HepG2 (cell line): ENCODE results near the gene MYLK3. TPM values are rescaled to one million over a fixed set of nuclear protein-coding genes. Genes with fewer than 3 reads are reported as not detected.

Experiments
- ATAC-seq: fragments of 200-7000 bp; cut with Tn5 transposase; 3 replicates; pipeline ENCODE4 v1.9.1; 2020; ENCODE audit warnings: mild to moderate bottlenecking, moderate library complexity
- BruUV-seq: library from RNA; stranded (reverse); fragments of 400-500 nt; replicated peaks from 2 replicates; lab custom pipeline; 2021; lab: Mats Ljungman, UMichigan
- CTCF ChIA-PET: fragments of 300-600 bp; formaldehyde crosslinking; extraction: SDS; loops from one replicate; lab custom pipeline; 2021; ENCODE audit warnings: low total read pairs, inconsistent platforms, low intra/inter-chr PET ratio; lab: Yijun Ruan, JAX
- POLR2A ChIA-PET: fragments of 350-600 bp; sonication (Branson Sonifier 250); formaldehyde crosslinking; loops from one replicate; lab custom pipeline; 2020; ENCODE audit warnings: antibody characterized with exemption, inconsistent platforms; lab: Yijun Ruan, JAX
- DNase-seq: peaks from one replicate; pipeline ENCODE4 v3.0.0-alpha.2; 2015; ENCODE audit warnings: low spot score
- FAIRE-seq: peaks from 3 replicates; lab custom pipeline; 2011; peaks lifted over from hg19 to GRCh38; lab: Jason Lieb, UNC
- H2AFZ ChIP-seq: one replicate; pipeline ENCODE4 v1.6.1; 2011; ENCODE audit warnings: low read length, inconsistent platforms
- H3K27ac ChIP-seq: fragments of 300-600 bp; 3 replicates; pipeline ENCODE4 v1.8.0; 2011; ENCODE audit warnings: mixed run types, mild to moderate bottlenecking, mixed read lengths, low read length, inconsistent platforms; ENCODE audit not compliant: insufficient read depth; ENCODE audit errors: extremely low read length
- H3K27me3 ChIP-seq, 2 experiments: fragments of 200-600 bp in 1 of 2; 2 replicates in 1 of 2; 3 replicates in 1 of 2; pipeline versions ENCODE4 v1.6.0 to v1.8.0; 2011; ENCODE audit warnings: low read length in 2 of 2, mild to moderate bottlenecking in 2 of 2, moderate library complexity in 2 of 2, inconsistent platforms in 1 of 2; ENCODE audit not compliant: insufficient read depth in 2 of 2, control insufficient read depth in 1 of 2
- H3K36me3 ChIP-seq, 2 experiments: fragments of 200-600 bp in 1 of 2; replicated peaks in 1 of 2; 2 replicates in 1 of 2; 3 replicates in 1 of 2; pipeline versions ENCODE4 v1.5.1 to v1.8.0; 2011; ENCODE audit warnings: low read length in 2 of 2, inconsistent platforms in 1 of 2; ENCODE audit not compliant: insufficient read depth in 2 of 2, control insufficient read depth in 1 of 2
- H3K4me1 ChIP-seq: 2 replicates; pipeline ENCODE4 v1.5.1; 2012; ENCODE audit warnings: low read length, inconsistent platforms; ENCODE audit not compliant: insufficient read depth
- H3K4me2 ChIP-seq: 2 replicates; pipeline ENCODE4 v1.6.0; 2011; ENCODE audit warnings: low read depth, low read length, inconsistent platforms
- H3K4me3 ChIP-seq, 3 experiments: fragments of 200-600 bp in 1 of 3; sonication (generic), shearing (Covaris generic) in 1 of 3; replicated peaks in 1 of 3; 2 replicates each; pipeline ENCODE4 v1.5.1; 2011 to 2016; ENCODE audit warnings: low read length in 3 of 3, inconsistent platforms in 2 of 3, low read depth in 2 of 3, mild to moderate bottlenecking in 2 of 3, control low read depth in 1 of 3, mixed read lengths in 1 of 3; ENCODE audit not compliant: insufficient read depth in 1 of 3
- H3K79me2 ChIP-seq: one replicate; pipeline ENCODE4 v1.6.1; 2011; ENCODE audit warnings: low read length, inconsistent platforms; ENCODE audit not compliant: insufficient read depth
- H3K9ac ChIP-seq: 2 replicates; pipeline ENCODE4 v1.6.0; 2011; ENCODE audit warnings: mild to moderate bottlenecking, low read depth, low read length, inconsistent platforms; ENCODE audit not compliant: insufficient read depth
- H3K9me3 ChIP-seq: 2 replicates; pipeline ENCODE4 v1.5.1; 2012; ENCODE audit warnings: mild to moderate bottlenecking, low read length
- H4K20me1 ChIP-seq: 2 replicates; pipeline ENCODE4 v1.6.0; 2011; ENCODE audit warnings: inconsistent platforms, mild to moderate bottlenecking, low read length, moderate library complexity; ENCODE audit not compliant: insufficient read depth
- CREM ChIP-seq, 2 experiments: sonication (generic) in 1 of 2; formaldehyde crosslinking in 1 of 2; IDR thresholded peaks; 2 replicates each; pipeline versions ENCODE4 v1.4.0 to v1.6.1; 2016 to 2020; ENCODE audit warnings: antibody characterized with exemption in 1 of 2, mild to moderate bottlenecking in 1 of 2, missing genetic modification reagents in 1 of 2
- HNRNPLL ChIP-seq: fragments of 200-400 bp; formaldehyde crosslinking; IDR thresholded peaks from 2 replicates; pipeline ENCODE4 v1.6.1; 2017; ENCODE audit warnings: mild to moderate bottlenecking, low read depth, low read length; ENCODE audit not compliant: poor library complexity, severe bottlenecking
- ISL2 ChIP-seq: sonication (generic); formaldehyde crosslinking; IDR thresholded peaks from 2 replicates; pipeline ENCODE4 v1.5.0; 2020; ENCODE audit warnings: missing genetic modification reagents
- JUN ChIP-seq: sonication (generic); formaldehyde crosslinking; IDR thresholded peaks from 2 replicates; pipeline ENCODE4 v1.4.0; 2020; ENCODE audit warnings: mild to moderate bottlenecking, missing genetic modification reagents
- MED13 ChIP-seq: sonication (generic); formaldehyde crosslinking; IDR thresholded peaks from 2 replicates; pipeline ENCODE4 v1.5.0; 2020; ENCODE audit warnings: missing genetic modification reagents
- SMAD9 ChIP-seq: sonication (generic); formaldehyde crosslinking; IDR thresholded peaks from 2 replicates; pipeline ENCODE4 v1.5.1; 2020; ENCODE audit warnings: mild to moderate bottlenecking, missing genetic modification reagents
- SMARCE1 ChIP-seq: fragments of 450-650 bp; IDR thresholded peaks from 2 replicates; pipeline ENCODE4 v1.6.1; 2017; ENCODE audit warnings: borderline replicate concordance
- SP4 ChIP-seq: sonication (generic); formaldehyde crosslinking; IDR thresholded peaks from 2 replicates; pipeline ENCODE4 v1.8.1; 2023; ENCODE audit warnings: mild to moderate bottlenecking, missing genetic modification reagents
- SRSF1 ChIP-seq: fragments of 200-400 bp; formaldehyde crosslinking; optimal IDR thresholded peaks from 2 replicates; pipeline ENCODE3; 2017; ENCODE audit warnings: mild to moderate bottlenecking, low read depth, low read length, moderate library complexity
- TCF12 ChIP-seq, 2 experiments: fragments of 450-650 bp in 1 of 2; sonication (generic) in 1 of 2; formaldehyde crosslinking in 1 of 2; IDR thresholded peaks; 2 replicates each; pipeline versions ENCODE4 v1.6.1 to v1.8.0; 2017 to 2022; ENCODE audit warnings: antibody characterized with exemption in 1 of 2, mild to moderate bottlenecking in 1 of 2, missing genetic modification reagents in 1 of 2, moderate library complexity in 1 of 2
- TOPORS ChIP-seq: sonication (generic); formaldehyde crosslinking; IDR thresholded peaks from 2 replicates; pipeline ENCODE4 v1.8.0; 2023; ENCODE audit warnings: mild to moderate bottlenecking, missing genetic modification reagents
- ZBTB42 ChIP-seq: sonication (generic); formaldehyde crosslinking; IDR thresholded peaks from 2 replicates; pipeline ENCODE4 v1.5.0; 2020; ENCODE audit warnings: mild to moderate bottlenecking, missing genetic modification reagents
- ZMYM2 ChIP-seq: sonication (generic); formaldehyde crosslinking; IDR thresholded peaks from 2 replicates; pipeline ENCODE4 v1.8.0; 2022; ENCODE audit warnings: mild to moderate bottlenecking, missing genetic modification reagents
- ZNF160 ChIP-seq: sonication (generic); formaldehyde crosslinking; IDR thresholded peaks from 2 replicates; pipeline ENCODE4 v1.8.0; 2022; ENCODE audit warnings: mild to moderate bottlenecking, inconsistent platforms, missing genetic modification reagents
- ZNF232 ChIP-seq: sonication (generic); formaldehyde crosslinking; IDR thresholded peaks from 2 replicates; pipeline ENCODE4 v1.4.0; 2020; ENCODE audit warnings: missing genetic modification reagents, borderline replicate concordance
- ZNF552 ChIP-seq: sonication (generic); formaldehyde crosslinking; IDR thresholded peaks from 2 replicates; pipeline ENCODE4 v1.9.0; 2022; ENCODE audit warnings: missing genetic modification reagents, mild to moderate bottlenecking, borderline replicate concordance
- ZZZ3 ChIP-seq: sonication (generic); formaldehyde crosslinking; IDR thresholded peaks from 2 replicates; pipeline ENCODE4 v1.4.0; 2020; ENCODE audit warnings: missing genetic modification reagents, mild to moderate bottlenecking, borderline replicate concordance
- WGBS: methylation state at CpG from one replicate; pipeline ENCODE4 v1.1.6; 2017; ENCODE audit warnings: low lambda C conversion rate; 5-methylcytosine and 5-hydroxymethylcytosine counted together
- in situ Hi-C: cut with HindIII; loops from 2 replicates; pipeline ENCODE4 v1.10.0; 2017; ENCODE audit warnings: low pct_unique_long_range_greater_than_20kb; ENCODE audit not compliant: extremely low pct_ligation_motif_present
- intact Hi-C: fragments of 100-400 bp; cut with micrococcal nuclease; formaldehyde crosslinking; loops from one replicate; pipeline ENCODE4 v1.10.0; 2022; ENCODE audit not compliant: unreplicated experiment
- polyA plus RNA-seq, 8 experiments: library from polyadenylated mRNA; depleted of rRNA in 3 of 8; stranded (reverse) in 7 of 8; unstranded in 1 of 8; fragments of >200 nt; fragmentation: Illumina TruSeq in 4 of 8; extraction: Trizol in 4 of 8; gene quantifications; 2 replicates each; pipeline versions ENCODE4 v1.2.1 to v1.2.3, GENCODE V29; 2011 to 2016; ENCODE audit warnings: low read depth in 4 of 8, missing spikeins in 1 of 8, mixed read lengths in 1 of 8; ENCODE audit not compliant: insufficient read depth in 1 of 8
- total RNA-seq, 5 experiments: library from RNA; depleted of rRNA; stranded (reverse); fragments of >200 nt; fragmentation: Illumina TruSeq; extraction: Trizol; gene quantifications; 2 replicates each; pipeline ENCODE4 v1.2.3, GENCODE V29; 2016; ENCODE audit warnings: low read depth in 1 of 5
- TF ChIP-seq, protein P1 (sequence below): sonication (generic); formaldehyde crosslinking; IDR thresholded peaks from 2 replicates; pipeline ENCODE4 v1.4.0; 2020; ENCODE audit warnings: mild to moderate bottlenecking, missing genetic modification reagents
- TF ChIP-seq, protein P2 (sequence below): sonication (generic); formaldehyde crosslinking; IDR thresholded peaks from 2 replicates; pipeline ENCODE4 v1.9.0; 2022; ENCODE audit warnings: missing genetic modification reagents, mild to moderate bottlenecking, borderline replicate concordance

MYLK3 gene
- total and polyA plus RNA-seq, 2 of the 13 experiments (the other 11 are each of a cell fraction or from before 2014, with no cell fraction given): 0.04 to 0.18 TPM

DNA sequence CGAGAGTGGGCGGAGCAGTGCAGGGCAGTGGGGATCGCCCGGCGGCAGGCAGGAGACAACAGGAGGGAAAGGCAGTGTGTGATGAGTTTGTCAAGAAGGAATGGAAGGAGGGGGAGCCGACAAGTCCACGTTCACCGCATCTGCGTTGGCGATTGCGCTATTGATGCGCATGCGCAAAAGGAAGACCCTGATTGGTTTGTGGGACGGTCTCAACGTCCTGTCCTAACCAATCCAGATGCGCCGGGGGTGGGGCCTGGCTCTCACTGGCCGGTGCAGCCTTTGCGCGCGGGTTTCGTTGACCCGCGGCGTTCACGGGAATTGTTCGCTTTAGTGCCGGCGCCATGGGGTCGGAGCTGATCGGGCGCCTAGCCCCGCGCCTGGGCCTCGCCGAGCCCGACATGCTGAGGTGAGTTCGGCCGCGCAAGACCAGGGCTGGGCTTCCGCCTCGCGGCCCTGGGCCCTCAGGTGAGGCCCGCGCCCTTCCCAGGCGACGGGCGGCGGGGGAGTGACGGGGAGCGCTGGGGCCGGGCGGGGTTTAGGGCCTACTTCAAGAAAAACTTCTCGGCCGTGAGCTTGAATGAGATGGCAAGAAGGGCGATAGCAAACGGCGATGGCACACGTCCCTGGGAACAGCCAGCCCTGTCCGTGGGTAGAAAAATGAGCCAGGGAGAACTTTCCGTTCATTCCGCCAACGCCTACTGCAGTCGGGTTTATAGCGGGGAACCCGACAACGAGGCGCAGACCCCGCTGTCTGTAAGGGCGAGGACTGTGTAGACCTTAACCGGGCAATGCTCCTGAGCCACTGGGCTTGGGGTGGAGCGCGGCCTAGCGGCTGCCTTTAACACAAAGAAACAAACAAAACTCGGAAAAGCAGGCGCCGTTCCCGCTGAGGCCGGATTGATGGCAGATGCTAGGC is 58.5 kb downstream of the MYLK3 start, which contains the start of gene ORC6:
TSS of gene ORC6 (plus strand) at position 295 of the 916 bp plus-strand sequence. CDS start at position 342, 47 bp downstream.
- in situ Hi-C loops (loop anchor here (5.0 kb wide), 1 partner anchor 113 kb away; no protein-coding TSS in a partner anchor), intact Hi-C loops (loop anchor here (5.0 to 10.0 kb wide), 2 partner anchors 113 to 225 kb away; no protein-coding TSS in a partner anchor)
- Histone ChIP-seq H3K4me3 (peak within 1 kb of the TSS; percentile 85 to 96 (median 92)), H3K36me3 (peaks cover 0 to 6% of the 10 kb centered on the region in 2 experiments; a peak in 2 of 5 replicates), H3K9ac (peak within 1 kb of the TSS; percentile 87), H4K20me1 (peaks cover 39% of the 10 kb centered on the region), H3K27ac (peak within 1 kb of the TSS; percentile 89), H3K4me2 (peak within 1 kb of the TSS; percentile 86), H3K9me3 (no peaks in the 10 kb centered on the region), H3K27me3 (no peaks in the 10 kb centered on the region; a peak in 1 of 5 replicates), H3K79me2 (peaks cover 64% of the 10 kb centered on the region), H3K4me1 (peaks cover 64% of the 10 kb centered on the region), H2AFZ (peak within 1 kb of the TSS; percentile 78)
- FAIRE-seq (peak; percentile 80), DNase-seq (peak; percentile 97), ATAC-seq (peak; percentile 87)
- WGBS: 1% methylated on average over 56 of the region's 79 CpGs
- ChIA-PET POLR2A (interaction anchor here (1.6 to 2.8 kb wide), 3 partner anchors 12 to 100 kb away, joined by 3 to 14 read pairs (median 8); no protein-coding TSS in a partner anchor), CTCF (interaction anchor here (1.2 to 2.6 kb wide), 2 partner anchors 16 to 17 kb away, joined by 6 to 21 read pairs; no protein-coding TSS in a partner anchor)
- TSS peak; percentile 58 for BruUV-seq
- TF ChIP-seq SP4 (CRISPR knock-in tag) (peak; percentile 96), ZNF232 (CRISPR knock-in tag) (peak; percentile 32; the same call in 1 of the 2 replicates), ZMYM2 (0 out of 2 replicates have a peak, but pooled peaks have one; percentile 5), JUN (CRISPR knock-in tag) (no peak), ZBTB42 (CRISPR knock-in tag) (peak; percentile 71; the same call in 1 of the 2 replicates), ISL2 (CRISPR knock-in tag) (peak; percentile 6; the same call in 1 of the 2 replicates), TOPORS (CRISPR knock-in tag) (peak; percentile 91), MED13 (no peak; the same call in none of the 2 replicates), TCF12 (IDR thresholded peaks at IDR 0.05) (no peak), TCF12 (CRISPR knock-in tag; IDR thresholded peaks at IDR 0.05) (0 out of 2 replicates have a peak, but pooled peaks have one; percentile 42), SMARCE1 (no peak), HNRNPLL (peak; percentile 72), SMAD9 (no peak), CREM (IDR thresholded peaks at IDR 0.05) (peak; percentile 56; the same call in 1 of the 2 replicates), CREM (CRISPR knock-in tag; IDR thresholded peaks at IDR 0.05) (no peak), SRSF1 (peak; percentile 14), ZZZ3 (no peak; the same call in 1 of the 2 replicates), ZNF552 (0 out of 2 replicates have a peak, but pooled peaks have one; percentile 19), ZNF160 (CRISPR knock-in tag) (peak; percentile 79; the same call in 1 of the 2 replicates)
- TF ChIP-seq, protein P1, sequence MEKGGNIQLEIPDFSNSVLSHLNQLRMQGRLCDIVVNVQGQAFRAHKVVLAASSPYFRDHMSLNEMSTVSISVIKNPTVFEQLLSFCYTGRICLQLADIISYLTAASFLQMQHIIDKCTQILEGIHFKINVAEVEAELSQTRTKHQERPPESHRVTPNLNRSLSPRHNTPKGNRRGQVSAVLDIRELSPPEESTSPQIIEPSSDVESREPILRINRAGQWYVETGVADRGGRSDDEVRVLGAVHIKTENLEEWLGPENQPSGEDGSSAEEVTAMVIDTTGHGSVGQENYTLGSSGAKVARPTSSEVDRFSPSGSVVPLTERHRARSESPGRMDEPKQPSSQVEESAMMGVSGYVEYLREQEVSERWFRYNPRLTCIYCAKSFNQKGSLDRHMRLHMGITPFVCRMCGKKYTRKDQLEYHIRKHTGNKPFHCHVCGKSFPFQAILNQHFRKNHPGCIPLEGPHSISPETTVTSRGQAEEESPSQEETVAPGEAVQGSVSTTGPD (CRISPR knock-in tag): no peak
- TF ChIP-seq, protein P2, sequence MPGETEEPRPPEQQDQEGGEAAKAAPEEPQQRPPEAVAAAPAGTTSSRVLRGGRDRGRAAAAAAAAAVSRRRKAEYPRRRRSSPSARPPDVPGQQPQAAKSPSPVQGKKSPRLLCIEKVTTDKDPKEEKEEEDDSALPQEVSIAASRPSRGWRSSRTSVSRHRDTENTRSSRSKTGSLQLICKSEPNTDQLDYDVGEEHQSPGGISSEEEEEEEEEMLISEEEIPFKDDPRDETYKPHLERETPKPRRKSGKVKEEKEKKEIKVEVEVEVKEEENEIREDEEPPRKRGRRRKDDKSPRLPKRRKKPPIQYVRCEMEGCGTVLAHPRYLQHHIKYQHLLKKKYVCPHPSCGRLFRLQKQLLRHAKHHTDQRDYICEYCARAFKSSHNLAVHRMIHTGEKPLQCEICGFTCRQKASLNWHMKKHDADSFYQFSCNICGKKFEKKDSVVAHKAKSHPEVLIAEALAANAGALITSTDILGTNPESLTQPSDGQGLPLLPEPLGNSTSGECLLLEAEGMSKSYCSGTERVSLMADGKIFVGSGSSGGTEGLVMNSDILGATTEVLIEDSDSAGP (CRISPR knock-in tag): 0 out of 2 replicates have a peak, but pooled peaks have one; percentile 54
